RKO (cell line): ENCODE data around the gene ACOT4.
"Not testable (repeated sequence)": the region's sequence is repeated elsewhere in the genome, so short reads cannot be mapped to it uniquely, and the experiment has no call there.

ENCODE experiments used
- DNase-seq: peaks from one replicate; pipeline ENCODE4 v3.0.0-alpha.2; 2016; ENCODE audit warnings: low spot score

The ACOT4 gene

GRCh38 chr14:73577214-73577613 is 14.5 kb upstream of the ACOT4 start:
- DNase-seq, result not testable (repeated sequence)

GRCh38 chr14:73582102-73582979 is 9.3 kb upstream of the ACOT4 start:
- DNase-seq, result not testable (repeated sequence)

- no peak for DNase-seq
Observed at GRCh38 chr14:73588695-73589094, 3.0 kb upstream of the ACOT4 start.

GRCh38 chr14:73589116-73589515 is 2.6 kb upstream of the ACOT4 start:
- no peak for DNase-seq

- not testable (repeated sequence) for DNase-seq
Observed at GRCh38 chr14:73590673-73591004, 1.0 kb upstream of the ACOT4 start.

- DNase-seq, result no peak
Observed at GRCh38 chr14:73594491-73594890, 2.8 kb downstream of the ACOT4 start.

- no peak for DNase-seq
Observed at GRCh38 chr14:73599499-73599898, 7.8 kb downstream of the ACOT4 start.

- DNase-seq, result no peak
Observed at GRCh38 chr14:73602994-73603393, 11.3 kb downstream of the ACOT4 start.

- no peak for DNase-seq
Observed at GRCh38 chr14:73606271-73606670, 14.6 kb downstream of the ACOT4 start.

GRCh38 chr14:73607241-73607640 is 15.6 kb downstream of the ACOT4 start:
- DNase-seq, result no peak

GRCh38 chr14:73610687-73611086 is 19.0 kb downstream of the ACOT4 start:
- peak; percentile 24 for DNase-seq

- DNase-seq, result peak; percentile 76
Observed at GRCh38 chr14:73612339-73613045, 20.8 kb downstream of the ACOT4 start, which contains the start of gene ACOT6. ACOT6 (plus strand) TSS chr14:73612517; CDS start chr14:73612572, 55 bp downstream.

- no peak for DNase-seq
Observed at GRCh38 chr14:73613046-73613383, 21.3 kb downstream of the ACOT4 start.

GRCh38 chr14:73613419-73613963 is 21.8 kb downstream of the ACOT4 start:
- DNase-seq, result no peak

- no peak for DNase-seq
Observed at GRCh38 chr14:73616831-73617230, 25.2 kb downstream of the ACOT4 start.

- DNase-seq, result no peak
Observed at GRCh38 chr14:73619524-73619923, 27.9 kb downstream of the ACOT4 start.

GRCh38 chr14:73620268-73620667 is 28.6 kb downstream of the ACOT4 start:
- DNase-seq, result no peak

GRCh38 chr14:73623504-73624054 is 31.9 kb downstream of the ACOT4 start:
- no peak for DNase-seq

GRCh38 chr14:73625706-73626105 is 34.0 kb downstream of the ACOT4 start:
- DNase-seq, result no peak

GRCh38 chr14:73627151-73627558 is 35.5 kb downstream of the ACOT4 start:
- DNase-seq, result no peak

- DNase-seq, result no peak
Observed at GRCh38 chr14:73630009-73630780, 38.5 kb downstream of the ACOT4 start.
